MM.1S (cell line): ENCODE data around the gene ASIC2.

Experiments
- CTCF ChIP-seq: fragments of 300-600 bp; sonication (generic); IDR thresholded peaks from 2 replicates; pipeline ENCODE4 v1.5.1; 2016; ENCODE audit warnings: antibody characterized with exemption, low read length, mixed read lengths
- EZH2 ChIP-seq: fragments of 300-600 bp; sonication (generic); optimal IDR thresholded peaks from 2 replicates; pipeline ENCODE3; 2017; ENCODE audit warnings: low read depth, mild to moderate bottlenecking, antibody characterized with exemption, low read length, mixed read lengths
- EZH2phosphoT487 ChIP-seq: fragments of 300-600 bp; sonication (generic); IDR thresholded peaks from 2 replicates; pipeline ENCODE4 v1.6.1; 2018; ENCODE audit warnings: antibody characterized with exemption, low read length

GRCh38 chr17:33243732-33244131, 49.4 kb downstream of the ASIC2 start:
- TF ChIP-seq CTCF (no peak), EZH2 (no peak), EZH2phosphoT487 (no peak)
